NCI-H446 treated with DMSO at 0.1 percent for 48 hours (cell line): ENCODE results near the gene MRM2.

Source experiments
- DNase-seq: peaks from one replicate; lab custom pipeline; 2025; lab: John Stamatoyannopoulos, UW

Gene MRM2

GRCh38 chr7:2203766-2204300 is 38.2 kb downstream of the MRM2 start:
- no peak for DNase-seq

GRCh38 chr7:2202901-2203765 is 38.9 kb downstream of the MRM2 start:
- DNase-seq: no peak

- DNase-seq: no peak
Measured at GRCh38 chr7:2202361-2202761, 39.6 kb downstream of the MRM2 start.

- no peak for DNase-seq
Measured at GRCh38 chr7:2201686-2202360, 40.2 kb downstream of the MRM2 start.

DNA sequence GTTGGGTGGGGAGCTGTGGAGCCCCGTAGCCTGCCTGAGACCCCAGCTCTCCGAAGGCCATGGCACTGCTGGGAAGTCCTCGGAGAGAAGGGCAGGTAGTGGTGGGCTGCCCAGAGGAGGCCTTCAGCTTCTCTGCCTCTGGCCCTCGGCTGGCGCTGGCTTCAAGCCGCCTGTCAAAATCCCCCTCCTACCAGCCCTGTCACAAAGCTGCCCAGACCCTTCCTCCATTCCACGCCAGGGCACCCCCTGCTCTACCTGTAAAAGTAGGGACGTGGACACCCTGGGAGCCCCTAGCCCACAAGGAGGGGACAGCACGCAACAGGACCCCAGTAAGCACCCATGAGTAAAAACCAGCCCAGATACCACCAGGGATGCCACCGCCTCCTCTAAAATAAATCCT is 40.9 kb downstream of the MRM2 start:
- no peak for DNase-seq

DNA sequence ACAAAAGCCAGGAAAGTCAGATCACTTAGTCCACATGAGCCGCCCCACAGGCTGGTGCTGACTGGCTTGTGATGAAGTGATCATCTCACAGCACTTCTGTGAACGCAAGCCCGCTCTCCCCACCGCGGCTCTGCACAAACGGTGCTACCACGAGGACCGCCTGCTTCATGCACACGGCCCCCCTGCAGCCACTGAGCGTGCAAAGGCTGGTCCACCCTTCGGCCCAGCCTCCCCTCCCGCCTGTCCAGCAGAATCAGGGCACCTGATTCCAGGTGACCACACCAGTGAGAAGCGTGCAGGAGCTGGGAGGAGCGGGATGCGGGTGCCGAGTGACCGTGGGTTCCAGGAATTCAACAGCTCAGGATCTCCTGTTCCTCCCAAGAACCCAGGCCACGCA is 41.4 kb downstream of the MRM2 start:
- DNase-seq: no peak

DNA sequence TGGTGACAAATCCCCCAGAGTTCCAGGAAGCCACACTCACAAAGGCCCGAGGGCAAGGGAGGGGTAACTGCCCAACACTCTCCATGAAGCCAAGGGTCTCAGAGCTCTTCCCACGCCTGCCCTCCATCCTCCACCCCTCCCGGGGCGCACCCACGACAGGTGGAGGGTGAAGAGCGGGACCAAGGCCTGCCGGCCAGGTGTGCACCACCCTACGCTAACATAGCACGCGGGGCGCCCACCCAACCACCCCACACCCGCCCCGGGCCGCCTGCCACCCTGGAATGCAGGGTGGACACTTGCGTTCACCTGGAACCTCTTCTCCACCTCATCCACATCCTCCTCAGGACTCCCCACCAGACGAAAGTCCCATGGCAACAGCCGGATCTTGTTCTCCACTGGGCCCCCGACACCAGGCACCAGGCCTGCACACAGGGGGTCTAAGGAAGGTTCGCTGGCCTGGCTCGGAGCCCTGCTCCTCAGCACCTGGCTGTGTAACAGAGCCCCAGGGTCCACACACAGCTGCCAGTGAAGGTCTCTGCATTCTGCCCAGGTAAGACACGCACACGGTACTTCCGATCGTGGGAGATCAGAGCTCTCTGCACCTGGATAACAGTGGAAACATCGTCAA is 41.9 kb downstream of the MRM2 start:
- no peak for DNase-seq

DNA sequence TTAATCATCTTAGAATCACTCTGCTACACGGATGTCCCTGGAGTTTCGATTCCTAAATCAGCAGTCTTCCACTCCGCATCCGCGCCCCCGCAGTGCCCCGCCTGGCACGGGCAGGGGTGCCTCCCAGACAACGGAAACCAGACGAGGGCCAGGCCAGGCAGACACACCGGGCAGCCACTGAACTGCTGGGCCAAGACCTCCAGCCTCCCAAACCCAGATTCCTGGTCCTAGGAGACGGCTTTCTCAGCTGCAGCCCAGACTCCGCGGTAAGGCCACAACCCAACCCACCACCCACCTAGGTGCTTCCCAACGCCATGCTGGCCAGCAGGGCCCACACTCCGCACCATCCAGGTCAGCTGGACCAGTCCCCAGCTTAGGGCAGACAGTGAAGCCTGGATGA is 42.5 kb downstream of the MRM2 start:
- DNase-seq: no peak

- no peak for DNase-seq
Measured at GRCh38 chr7:2198760-2199159, 43.2 kb downstream of the MRM2 start.

DNA sequence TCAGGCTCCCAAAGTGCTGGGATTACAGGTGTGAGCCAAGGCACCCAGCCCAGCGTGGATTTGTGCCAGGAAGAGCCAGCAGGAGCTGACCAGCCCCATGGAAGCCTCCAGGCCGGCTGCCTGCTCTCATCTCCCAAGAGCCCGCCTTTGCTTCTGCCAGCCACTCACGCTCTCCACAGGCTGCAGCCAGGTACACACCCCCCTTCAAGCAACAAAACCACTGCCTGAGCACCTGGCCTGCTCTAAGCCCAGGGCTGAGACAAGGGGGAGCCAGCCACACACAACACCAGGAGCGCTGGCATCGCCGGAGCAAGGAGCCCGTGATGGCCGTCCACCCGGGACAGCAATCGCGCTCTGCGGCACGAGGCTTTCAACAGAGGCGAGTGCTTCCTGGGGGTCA is 43.8 kb downstream of the MRM2 start:
- no peak for DNase-seq

- DNase-seq: no peak
Measured at GRCh38 chr7:2197436-2198155, 44.4 kb downstream of the MRM2 start.

DNA sequence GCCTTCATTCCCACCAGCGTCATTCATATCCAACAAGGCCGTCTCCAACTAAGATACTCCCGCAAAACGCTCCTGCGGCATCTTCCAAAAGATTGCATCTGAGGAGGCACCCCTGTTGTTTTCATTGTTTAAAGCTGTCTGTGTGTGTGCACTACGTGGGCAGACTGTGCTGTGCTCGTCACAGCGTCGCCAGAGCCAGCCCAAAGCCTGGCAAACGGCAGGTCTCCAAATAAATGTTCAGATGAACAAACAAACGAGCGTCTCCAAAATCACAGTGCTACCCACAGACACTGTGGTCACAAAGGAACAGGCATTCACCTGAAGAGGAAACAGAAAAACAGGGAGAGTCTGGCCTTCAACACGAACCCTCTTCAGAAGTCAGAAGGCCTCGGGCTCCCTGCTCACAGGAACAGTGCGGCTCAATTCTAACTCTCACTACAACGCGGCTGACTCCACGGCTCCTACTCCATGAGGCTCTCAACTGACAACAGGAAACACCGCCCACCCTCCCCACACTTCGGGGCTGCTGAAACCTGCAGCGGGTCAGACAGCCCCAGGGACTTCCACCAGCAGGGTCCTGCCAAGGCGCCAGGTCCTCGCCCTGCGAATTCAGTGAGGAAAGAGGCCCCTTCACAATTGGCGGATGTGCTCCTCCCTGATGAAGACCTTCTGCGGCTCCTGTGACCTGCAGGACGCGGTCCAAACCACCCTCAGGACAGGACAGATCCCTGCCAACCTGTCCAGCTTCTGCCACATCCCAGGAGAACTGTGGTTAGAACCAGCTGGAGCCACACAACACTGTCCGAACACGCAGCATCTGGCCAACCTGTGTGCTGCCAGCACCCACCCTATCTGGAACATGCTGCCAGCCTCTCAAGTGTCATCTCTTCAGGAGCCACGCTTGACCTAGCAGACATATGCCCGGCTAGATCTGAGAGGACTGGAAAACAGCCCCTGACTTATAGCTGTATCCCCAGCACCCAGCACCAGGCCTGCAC is 45.3 kb downstream of the MRM2 start:
- peak; percentile 59 for DNase-seq

DNA sequence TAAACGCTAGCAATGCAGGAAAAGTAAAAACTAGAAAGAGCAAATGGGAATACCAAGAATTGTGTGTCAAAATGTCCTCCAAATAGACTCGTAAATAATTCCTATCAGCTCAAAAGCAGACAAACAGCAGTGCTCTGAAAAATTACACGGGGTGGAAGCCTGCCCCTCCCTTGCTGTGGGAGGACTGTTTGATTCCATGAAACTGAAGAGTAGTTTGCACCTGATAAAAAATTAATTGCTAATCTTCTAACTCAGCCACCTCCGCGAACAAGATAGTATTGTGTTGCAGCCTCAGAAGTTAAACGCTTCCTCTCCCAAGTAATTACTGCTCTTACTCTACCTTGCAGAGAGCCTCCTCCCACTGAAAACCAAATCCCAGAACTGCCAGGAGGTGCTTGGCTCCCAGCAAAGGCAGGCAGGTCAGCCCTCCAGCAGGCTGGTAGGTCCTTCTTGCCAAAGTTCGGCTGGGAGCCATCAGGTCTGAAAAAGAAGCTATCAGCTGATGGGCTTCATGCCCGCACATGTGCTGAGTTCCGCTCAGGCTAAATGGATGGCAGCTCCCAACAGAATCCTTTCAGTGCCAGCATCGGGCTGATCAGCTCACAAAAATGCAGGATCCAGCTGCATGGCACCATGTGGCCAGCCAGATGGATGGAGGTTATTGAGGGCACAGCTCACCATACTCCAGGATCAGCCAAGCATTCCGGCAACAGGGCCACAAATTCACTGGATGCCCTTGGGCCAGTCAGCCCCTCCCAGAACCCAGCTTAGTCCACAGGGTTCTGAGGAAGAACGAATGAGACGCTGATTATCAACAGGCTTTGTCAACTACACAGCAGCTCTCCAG is 46.4 kb downstream of the MRM2 start:
- peak; percentile 94 for DNase-seq

GRCh38 chr7:2193575-2194305 is 48.3 kb downstream of the MRM2 start:
- no peak for DNase-seq

GRCh38 chr7:2192831-2193534 is 49.0 kb downstream of the MRM2 start:
- DNase-seq: no peak

- DNase-seq: no peak
Measured at GRCh38 chr7:2191016-2191415, 51.0 kb downstream of the MRM2 start.

- DNase-seq: no peak
Measured at GRCh38 chr7:2190531-2190930, 51.5 kb downstream of the MRM2 start.

- DNase-seq: no peak
Measured at GRCh38 chr7:2186166-2186565, 55.8 kb downstream of the MRM2 start.

- DNase-seq: no peak
Measured at GRCh38 chr7:2185715-2186114, 56.3 kb downstream of the MRM2 start.
